EL (cell line): ENCODE measurements around the gene WNK2.

Experiments
- DNase-seq: peaks from one replicate; pipeline ENCODE4 v3.0.0-alpha.2; 2016

WNK2 gene

DNA sequence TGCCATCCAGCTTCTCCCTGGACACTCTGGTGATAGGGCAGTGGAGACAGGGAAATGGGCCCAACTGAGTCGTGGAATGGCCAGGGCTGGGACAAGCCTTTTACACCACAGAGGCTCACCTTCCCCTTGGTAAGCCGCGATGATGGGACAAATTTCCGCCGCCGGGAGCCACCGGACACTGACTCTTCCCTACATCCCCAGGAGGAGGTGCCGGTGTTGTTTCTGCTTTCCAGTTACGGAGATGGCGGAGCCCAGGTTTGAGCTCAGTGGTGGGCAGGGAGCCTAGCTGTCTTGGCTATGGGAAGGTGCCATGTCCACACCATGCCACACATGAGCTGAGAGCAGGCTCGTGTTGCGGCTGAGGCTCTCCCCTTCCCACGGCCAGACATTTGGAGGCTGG, 19.9 kb upstream of the WNK2 start:
- no peak for DNase-seq

GRCh38 chr9:93166699-93167098, 17.2 kb upstream of the WNK2 start:
- no peak for DNase-seq

DNA sequence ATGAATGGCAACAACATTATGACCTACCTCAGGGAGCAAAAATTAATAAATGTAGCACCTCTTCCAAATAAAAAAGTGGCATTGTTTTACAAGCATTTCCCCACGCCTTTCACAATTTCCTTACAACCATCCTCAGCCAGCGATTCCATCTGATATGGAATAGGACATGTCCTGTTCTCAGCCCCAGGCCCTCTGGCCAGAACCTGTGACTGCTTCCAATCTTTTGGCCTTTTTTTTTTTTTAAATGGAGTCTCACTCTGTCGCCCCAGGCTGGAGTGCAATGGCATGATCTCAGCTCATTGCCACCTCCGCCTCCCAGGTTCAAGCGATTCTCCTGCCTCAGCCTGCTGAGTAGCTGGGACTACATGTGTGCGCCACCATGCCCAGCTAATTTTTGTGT, 16.8 kb upstream of the WNK2 start:
- no peak for DNase-seq

GRCh38 chr9:93167838-93168237, 16.1 kb upstream of the WNK2 start:
- DNase-seq: no peak

DNA sequence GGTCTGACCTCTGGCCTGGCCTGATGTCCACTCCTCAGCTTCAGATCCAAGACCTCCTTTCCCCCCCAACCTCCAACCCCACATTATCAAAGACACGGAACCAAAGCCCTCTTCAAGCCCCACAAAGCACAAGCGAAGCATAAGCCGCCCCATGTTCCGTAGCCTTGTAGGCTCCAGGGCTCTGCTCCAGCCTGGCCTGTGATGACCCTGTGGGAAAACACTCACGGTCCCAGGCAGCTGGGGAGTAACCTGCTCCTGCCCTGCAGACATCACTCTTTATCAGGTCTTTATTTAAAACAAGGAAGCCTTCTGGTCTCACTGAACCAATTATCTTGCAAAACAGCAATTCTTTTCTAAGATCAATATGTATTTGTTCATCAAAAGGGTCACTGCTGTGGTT, 15.4 kb upstream of the WNK2 start:
- no peak for DNase-seq

- no peak for DNase-seq
Measured at GRCh38 chr9:93169444-93169843, 14.5 kb upstream of the WNK2 start.

GRCh38 chr9:93170571-93170970, 13.4 kb upstream of the WNK2 start:
- DNase-seq: no peak

GRCh38 chr9:93171261-93171990, 12.5 kb upstream of the WNK2 start:
- DNase-seq: no peak

GRCh38 chr9:93172666-93173364, 11.1 kb upstream of the WNK2 start:
- no peak for DNase-seq

DNA sequence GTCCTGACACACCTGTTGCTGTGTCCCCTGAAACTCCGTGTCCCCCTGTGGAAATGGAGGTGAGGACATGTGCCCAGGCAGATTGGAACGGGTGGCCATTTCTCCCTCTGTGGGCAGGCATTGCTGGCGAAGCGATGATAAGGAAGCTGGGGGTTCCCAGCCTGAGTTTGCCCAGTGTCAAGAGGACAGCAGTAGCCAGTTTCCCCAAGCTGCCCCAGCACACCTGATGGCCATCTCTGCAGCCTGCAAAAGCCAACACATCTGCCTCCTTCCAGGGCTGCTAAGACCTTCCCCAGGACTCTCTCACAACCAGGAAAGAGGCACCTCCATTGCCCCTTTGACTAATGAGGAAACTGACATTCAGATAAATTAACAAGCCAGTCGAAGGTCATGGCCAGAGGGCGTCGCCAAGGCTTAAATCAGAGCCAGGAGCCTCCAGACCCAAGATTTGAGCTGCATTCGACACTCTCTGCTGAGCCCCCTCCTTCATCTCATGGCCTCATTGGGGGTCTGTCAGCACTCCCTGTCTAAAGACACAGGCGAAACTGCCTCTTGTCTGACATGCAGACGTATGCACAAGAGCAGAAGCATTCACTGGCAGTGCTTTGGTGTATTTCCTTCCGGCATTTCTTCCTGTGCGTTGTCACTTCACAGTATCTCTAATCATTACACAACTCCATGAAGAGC, 10.4 kb upstream of the WNK2 start:
- DNase-seq: no peak

DNA sequence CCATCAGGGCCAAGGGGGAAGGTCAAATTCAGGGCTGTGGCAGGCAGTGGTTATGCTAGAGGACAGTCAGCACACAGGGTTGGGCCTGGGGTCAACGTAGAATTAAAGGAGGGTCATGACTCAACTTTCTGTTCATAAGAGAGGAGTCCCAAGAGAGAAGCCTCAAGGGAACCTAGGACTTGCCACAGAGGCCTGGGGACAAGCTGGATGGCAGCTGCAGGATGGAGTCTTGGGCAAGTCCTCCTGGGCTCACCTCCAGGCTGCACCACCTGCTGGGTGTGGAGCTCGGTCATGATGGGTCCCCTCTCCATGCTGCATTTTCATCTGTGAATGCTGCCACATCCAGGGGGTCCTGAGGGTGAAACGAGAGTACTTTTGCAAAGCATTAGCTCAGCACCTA, 9.0 kb upstream of the WNK2 start:
- no peak for DNase-seq

GRCh38 chr9:93177676-93178075, 6.3 kb upstream of the WNK2 start:
- DNase-seq: no peak

- no peak for DNase-seq
Measured at GRCh38 chr9:93178851-93179786, 4.8 kb upstream of the WNK2 start.

- DNase-seq: no peak
Measured at GRCh38 chr9:93180938-93181337, 3.0 kb upstream of the WNK2 start.

DNA sequence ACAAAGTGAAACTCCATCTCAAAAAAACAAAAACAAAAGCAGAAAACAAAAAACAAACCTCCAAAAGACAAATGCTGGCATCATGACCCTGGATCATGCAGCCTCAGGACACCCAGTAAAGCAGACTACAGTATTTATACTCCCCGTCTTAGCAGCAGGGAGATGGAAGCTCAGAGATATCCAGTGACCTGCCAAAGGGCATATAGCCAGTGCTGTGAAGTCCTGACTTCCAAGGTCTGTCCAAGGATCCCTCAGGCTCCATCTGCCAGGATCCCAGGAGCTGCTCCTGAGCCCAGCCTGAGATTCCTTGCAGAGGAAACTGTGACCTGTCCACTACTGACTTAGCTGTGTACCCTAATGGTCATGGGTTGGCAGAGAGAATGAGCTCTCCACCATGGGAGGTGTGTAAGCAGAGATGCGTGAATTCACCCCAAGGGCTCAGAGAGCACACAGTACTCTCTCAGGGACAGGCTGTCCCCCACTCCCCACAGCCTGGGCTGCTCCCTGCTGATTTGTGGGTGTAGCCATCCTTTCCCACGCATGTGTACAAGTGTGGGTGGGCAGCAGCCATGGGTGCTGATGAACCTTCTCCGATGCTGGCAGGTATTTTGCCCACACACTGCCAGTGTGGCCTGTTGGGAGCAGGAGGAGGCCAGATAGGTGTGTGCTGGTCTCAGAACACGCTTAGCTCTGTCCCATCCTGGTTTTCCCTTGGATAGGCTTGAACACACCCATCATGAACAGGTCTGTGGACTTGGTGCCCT, 2.1 kb upstream of the WNK2 start:
- no peak for DNase-seq

DNA sequence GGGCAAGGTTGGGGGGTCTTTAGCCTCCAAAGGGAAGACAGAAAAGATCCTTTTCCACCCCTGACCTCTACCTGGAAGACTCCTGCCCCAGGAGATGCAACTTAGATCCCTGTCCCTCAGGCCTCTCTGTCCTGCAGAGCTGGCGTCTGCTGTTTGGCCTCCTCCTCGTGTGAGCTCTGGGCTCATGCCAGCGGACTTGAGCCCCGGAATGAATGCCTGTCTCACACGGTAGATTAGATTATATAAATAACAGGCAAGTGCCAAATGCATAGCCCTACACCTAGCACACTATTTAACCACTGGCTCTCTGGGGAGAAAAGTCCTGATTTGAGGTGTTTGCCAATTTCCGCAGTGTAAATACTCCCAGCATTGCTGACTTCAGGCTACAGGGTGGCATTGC, 1.4 kb upstream of the WNK2 start:
- DNase-seq: no peak

- no peak for DNase-seq
Measured at GRCh38 chr9:93183131-93183662, 742 bp upstream of the WNK2 start.

GRCh38 chr9:93184432-93185265, 710 bp downstream of the WNK2 start:
- no peak for DNase-seq

DNA sequence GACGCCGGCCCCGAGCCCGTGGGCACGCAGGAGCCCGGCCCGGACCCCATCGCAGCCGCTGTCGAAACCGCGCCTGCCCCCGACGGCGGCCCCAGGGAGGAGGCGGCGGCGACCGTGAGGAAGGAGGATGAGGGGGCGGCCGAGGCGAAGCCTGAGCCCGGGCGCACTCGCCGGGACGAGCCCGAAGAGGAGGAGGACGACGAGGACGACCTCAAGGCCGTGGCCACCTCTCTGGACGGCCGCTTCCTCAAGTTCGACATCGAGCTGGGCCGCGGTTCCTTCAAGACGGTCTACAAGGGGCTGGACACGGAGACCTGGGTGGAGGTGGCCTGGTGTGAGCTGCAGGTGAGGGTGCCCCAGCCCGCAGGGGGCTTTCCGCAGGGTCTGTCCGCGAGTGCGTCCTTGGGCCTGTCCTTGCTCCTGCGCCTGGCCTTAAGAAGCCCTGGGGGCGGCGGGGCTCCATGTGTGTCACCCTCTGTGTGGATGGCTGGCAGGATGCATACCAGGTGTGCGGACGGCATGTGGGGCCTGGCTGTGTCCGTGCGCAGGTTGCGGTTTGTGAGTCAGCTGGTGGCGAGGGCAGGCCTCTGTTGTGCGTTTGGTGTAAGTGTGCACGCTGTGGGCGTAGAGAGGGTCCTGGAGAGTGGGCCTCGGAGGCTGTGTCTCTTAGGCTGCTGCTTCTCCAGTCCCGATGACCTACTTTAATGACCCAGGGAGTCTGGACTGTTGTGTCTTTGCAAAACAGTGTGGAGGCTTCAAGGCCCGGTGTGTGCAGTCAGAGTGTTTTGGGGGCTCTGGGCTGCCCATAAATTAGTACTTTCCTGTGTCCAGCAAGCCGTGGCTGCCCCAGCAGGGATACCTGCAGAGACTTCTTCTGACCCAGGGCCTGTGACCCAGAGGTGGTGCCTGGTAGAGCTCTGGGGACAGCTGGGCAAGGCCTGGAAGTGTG, 1.6 kb downstream of the WNK2 start:
- DNase-seq: no peak
